ENCODE measurements around the gene THAP3. TPM values are rescaled to one million over a fixed set of nuclear protein-coding genes. Genes with fewer than 3 reads are reported as not detected.

The THAP3 gene
- polyA plus RNA-seq, 3 donors, result 21.0 to 23.8 (median 23.4) TPM

DNA sequence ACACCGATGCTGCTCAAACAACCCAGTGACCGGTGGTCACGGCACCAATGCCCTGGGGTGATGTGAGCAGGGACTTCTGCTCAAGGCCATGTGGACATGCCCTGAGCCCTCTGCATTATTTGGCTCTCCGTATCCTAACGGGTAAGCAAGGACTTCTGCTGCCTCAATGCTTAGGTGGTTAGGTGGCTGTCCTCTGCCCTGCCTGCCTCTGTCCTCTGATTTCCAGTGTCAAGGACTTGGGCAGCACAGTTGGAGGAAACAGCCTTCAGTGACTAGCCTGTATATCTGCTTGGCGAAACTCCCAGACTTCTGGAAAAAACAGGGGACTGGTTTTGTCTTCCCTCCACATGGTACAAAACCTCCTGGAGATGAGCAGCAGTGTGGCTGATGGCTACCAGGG, 42.5 kb downstream of the THAP3 start:
- no peak for DNase-seq

DNA sequence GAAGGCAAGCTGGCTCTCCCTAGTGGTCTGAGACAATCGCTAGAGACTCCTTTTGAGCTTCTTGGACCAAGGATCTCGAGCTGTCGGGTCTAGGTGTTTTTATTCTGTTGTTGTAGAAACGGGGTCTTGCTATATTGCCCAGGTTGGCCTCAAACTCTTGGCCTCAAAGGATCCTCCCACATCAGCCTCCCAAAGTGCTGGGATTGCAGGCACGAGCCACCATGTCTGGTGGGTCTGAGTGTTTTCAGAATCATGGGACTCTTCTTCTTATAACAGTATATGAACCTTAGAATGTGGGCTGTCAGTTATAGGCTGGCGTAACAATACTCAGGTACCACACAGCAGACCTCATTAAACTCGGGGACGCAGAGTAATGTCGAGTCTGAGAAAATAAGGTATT, 43.8 kb downstream of the THAP3 start:
- no peak for DNase-seq

DNA sequence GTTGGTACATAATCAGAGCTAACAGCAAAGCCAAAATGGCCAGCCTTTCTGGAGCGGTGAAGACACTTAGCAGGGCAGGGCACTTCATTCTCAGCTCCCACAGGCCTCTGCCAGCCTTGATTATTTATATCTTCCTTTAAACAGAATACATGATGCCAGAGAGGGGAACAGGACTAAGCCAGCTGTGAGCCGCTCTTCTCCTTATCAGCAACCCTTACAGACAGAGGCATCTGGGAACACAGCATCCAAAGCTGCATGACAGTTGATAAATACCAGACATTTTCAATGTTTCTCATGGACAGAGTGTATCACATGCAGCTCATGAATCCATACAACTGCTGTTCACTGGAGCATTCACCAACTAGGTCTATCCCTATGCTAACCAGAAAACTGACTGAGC, 47.9 kb downstream of the THAP3 start:
- DNase-seq, result no peak

DNA sequence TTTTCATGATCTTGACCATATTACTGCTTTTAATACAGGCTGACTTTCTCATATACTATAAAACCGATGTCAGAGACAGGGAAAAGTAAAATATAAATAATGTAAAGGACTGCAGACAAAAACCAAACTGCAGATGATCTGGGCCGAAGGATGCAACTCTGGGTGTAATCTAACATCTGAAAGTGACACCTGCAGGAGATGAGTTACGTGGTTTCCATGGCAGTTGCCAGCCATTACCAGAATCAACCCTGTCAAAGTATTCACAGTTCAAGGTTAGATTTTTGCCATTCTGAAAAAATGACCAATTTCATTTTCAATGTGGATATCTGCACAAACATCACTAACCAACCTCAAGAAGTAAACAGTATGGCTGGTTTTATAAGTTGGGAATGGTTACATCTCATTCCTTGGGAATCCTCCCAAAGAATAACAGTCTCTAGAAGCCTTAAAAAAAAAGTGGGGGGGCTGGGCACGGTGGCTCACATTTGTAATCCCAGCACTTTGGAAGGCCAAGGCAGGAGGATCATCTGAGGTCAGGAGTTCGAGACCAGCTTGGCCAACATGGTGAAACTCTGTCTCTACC, 49.2 kb downstream of the THAP3 start:
- no peak for DNase-seq

DNA sequence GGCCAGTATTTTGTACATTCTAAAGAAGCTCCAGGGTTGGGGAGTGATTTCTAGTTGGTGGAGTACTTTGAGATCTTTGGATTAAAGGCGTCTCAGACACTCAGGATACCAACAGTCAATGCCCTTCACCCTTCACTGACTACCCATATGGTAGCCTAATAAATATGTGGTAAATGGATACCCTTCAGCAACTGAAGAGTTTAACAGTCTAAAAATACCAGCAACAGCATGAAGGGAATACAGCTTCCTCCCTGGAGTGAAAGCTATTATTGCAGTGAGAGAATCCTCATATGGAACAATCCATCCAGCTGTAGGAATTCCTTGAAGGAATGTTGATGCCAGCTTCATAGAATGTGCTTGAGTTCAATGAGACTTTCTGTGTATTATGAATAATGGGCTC, 50.1 kb downstream of the THAP3 start:
- DNase-seq, result no peak

- DNase-seq, result no peak
These were observed 51.3 kb downstream of the THAP3 start for GRCh38 chr1:6675941-6676340.

Other genes starting within 250 kb of the THAP3 start
- 10 to 100 TPM; 32.8 to 39.4 (median 36.8) TPM for gene ACOT7, start 231.1 kb upstream of the THAP3 start, polyA plus RNA-seq (ENCODE audit: insufficient read length in 3 of 3)
- gene HES2, start 204.9 kb upstream of the THAP3 start, polyA plus RNA-seq (ENCODE audit: insufficient read length in 3 of 3), result under 1 TPM; 0.33 to 0.46 (median 0.40) TPM
- 10 to 100 TPM; 19.6 to 21.5 (median 21.5) TPM for gene ESPN, start 200.1 kb upstream of the THAP3 start, polyA plus RNA-seq (ENCODE audit: insufficient read length in 3 of 3)
- 10 to 100 TPM; 14.0 to 22.5 (median 20.2) TPM for gene TNFRSF25, start 158.7 kb upstream of the THAP3 start, polyA plus RNA-seq (ENCODE audit: insufficient read length in 3 of 3)
- gene PLEKHG5, start 133.2 kb upstream of the THAP3 start, polyA plus RNA-seq (ENCODE audit: insufficient read length in 3 of 3), result 10 to 100 TPM; 16.3 to 25.1 (median 19.6) TPM
- gene NOL9, start 70.4 kb upstream of the THAP3 start, polyA plus RNA-seq (ENCODE audit: insufficient read length in 3 of 3), result 10 to 100 TPM; 13.9 to 25.2 (median 23.4) TPM
- under 1 TPM; 0.09 to 0.21 (median 0.19) TPM for gene TAS1R1, start 69.6 kb upstream of the THAP3 start, polyA plus RNA-seq (ENCODE audit: insufficient read length in 3 of 3)
- gene ZBTB48, start 44.9 kb upstream of the THAP3 start, polyA plus RNA-seq (ENCODE audit: insufficient read length in 3 of 3), result 10 to 100 TPM; 35.0 to 46.0 (median 43.0) TPM
- 10 to 100 TPM; 16.3 to 17.8 (median 17.6) TPM for gene KLHL21, start 22.0 kb upstream of the THAP3 start, polyA plus RNA-seq (ENCODE audit: insufficient read length in 3 of 3)
- 10 to 100 TPM; 24.7 to 28.2 (median 26.3) TPM for gene PHF13, start 11.1 kb upstream of the THAP3 start, polyA plus RNA-seq (ENCODE audit: insufficient read length in 3 of 3)
- gene DNAJC11, start 76.9 kb downstream of the THAP3 start, polyA plus RNA-seq (ENCODE audit: insufficient read length in 3 of 3), result 10 to 100 TPM; 57.3 to 79.4 (median 78.4) TPM
- 10 to 100 TPM; 72.3 to 83.1 (median 76.0) TPM for gene CAMTA1, start 160.6 kb downstream of the THAP3 start, polyA plus RNA-seq (ENCODE audit: insufficient read length in 3 of 3)